ENCODE measurements around the gene TMEM80. TPM values are rescaled to one million over a fixed set of nuclear protein-coding genes. Genes with fewer than 3 reads are reported as not detected.

The TMEM80 gene
- total RNA-seq, 1 donor from 2014 or later = 7.8 TPM

GRCh38 chr11:746289-747157, 50.9 kb downstream of the TMEM80 start:
- DNase-seq = no peak

GRCh38 chr11:747158-748006, 51.8 kb downstream of the TMEM80 start, which contains the start of gene TALDO1:
Gene TALDO1, plus strand, starts transcription at chr11:747464. Its CDS starts 18 bp downstream, at chr11:747482.
- DNase-seq = peak; percentile 25

- DNase-seq = no peak
These were observed 52.4 kb downstream of the TMEM80 start for GRCh38 chr11:748007-748359.

- no peak for DNase-seq
These were observed 54.1 kb downstream of the TMEM80 start for GRCh38 chr11:749731-750130.

Other genes with a start within 250 kb of the TMEM80 start
- gene PTDSS2, start 245.5 kb upstream of the TMEM80 start, total RNA-seq = 14.1 TPM
- gene RNH1, start 188.6 kb upstream of the TMEM80 start, total RNA-seq = 83.8 TPM
- gene HRAS, start 160.2 kb upstream of the TMEM80 start, total RNA-seq = 27.9 TPM
- 0.69 TPM for gene LRRC56, start 158.3 kb upstream of the TMEM80 start, total RNA-seq
- gene LMNTD2, start 135.1 kb upstream of the TMEM80 start, total RNA-seq = 0.69 TPM
- 7.7 TPM for gene RASSF7, start 134.8 kb upstream of the TMEM80 start, total RNA-seq
- 18.8 TPM for gene PHRF1, start 119.3 kb upstream of the TMEM80 start, total RNA-seq
- gene IRF7, start 79.9 kb upstream of the TMEM80 start, total RNA-seq = 6.6 TPM
- not detected for gene CDHR5, start 70.9 kb upstream of the TMEM80 start, total RNA-seq
- 2.6 TPM for gene SCT, start 68.6 kb upstream of the TMEM80 start, total RNA-seq
- not detected for gene DRD4, start 58.5 kb upstream of the TMEM80 start, total RNA-seq
- 15.7 TPM for gene DEAF1, start 594 bp upstream of the TMEM80 start, total RNA-seq
- gene EPS8L2, start 10.4 kb downstream of the TMEM80 start, total RNA-seq = 35.6 TPM
- gene TALDO1, start 51.6 kb downstream of the TMEM80 start, total RNA-seq = 134 TPM
- gene GATD1, start 81.7 kb downstream of the TMEM80 start, total RNA-seq = 15.3 TPM
- not detected for gene CEND1, start 94.3 kb downstream of the TMEM80 start, total RNA-seq
- gene SLC25A22, start 102.5 kb downstream of the TMEM80 start, total RNA-seq = 11.6 TPM
- gene PIDD1, start 109.4 kb downstream of the TMEM80 start, total RNA-seq = 4.6 TPM
- 391 TPM for gene RPLP2, start 114.2 kb downstream of the TMEM80 start, total RNA-seq
- 60.0 TPM for gene PNPLA2, start 123.1 kb downstream of the TMEM80 start, total RNA-seq
- 5.6 TPM for gene CRACR2B, start 132.1 kb downstream of the TMEM80 start, total RNA-seq
- gene CD151, start 137.1 kb downstream of the TMEM80 start, total RNA-seq = 70.8 TPM
- gene POLR2L, start 146.7 kb downstream of the TMEM80 start, total RNA-seq = 64.4 TPM
- 35.8 TPM for gene TSPAN4, start 147.0 kb downstream of the TMEM80 start, total RNA-seq
- 29.3 TPM for gene CHID1, start 215.0 kb downstream of the TMEM80 start, total RNA-seq
- gene AP2A2, start 230.1 kb downstream of the TMEM80 start, total RNA-seq = 29.1 TPM